Dedifferentiated amniotic fluid mesenchymal stem cell (primary cell): ENCODE measurements around the gene SPOCK2.
A peak's percentile ranks its signal among the peaks of the same experiment; 100 is the strongest.
"Not testable (repeated sequence)": the region's sequence is repeated elsewhere in the genome, so short reads cannot be mapped to it uniquely, and the experiment has no call there.

Experiments used
- DNase-seq: peaks from one replicate; pipeline ENCODE4 v3.0.0-alpha.2; 2016; ENCODE audit errors: extremely low spot score

Gene SPOCK2

DNA sequence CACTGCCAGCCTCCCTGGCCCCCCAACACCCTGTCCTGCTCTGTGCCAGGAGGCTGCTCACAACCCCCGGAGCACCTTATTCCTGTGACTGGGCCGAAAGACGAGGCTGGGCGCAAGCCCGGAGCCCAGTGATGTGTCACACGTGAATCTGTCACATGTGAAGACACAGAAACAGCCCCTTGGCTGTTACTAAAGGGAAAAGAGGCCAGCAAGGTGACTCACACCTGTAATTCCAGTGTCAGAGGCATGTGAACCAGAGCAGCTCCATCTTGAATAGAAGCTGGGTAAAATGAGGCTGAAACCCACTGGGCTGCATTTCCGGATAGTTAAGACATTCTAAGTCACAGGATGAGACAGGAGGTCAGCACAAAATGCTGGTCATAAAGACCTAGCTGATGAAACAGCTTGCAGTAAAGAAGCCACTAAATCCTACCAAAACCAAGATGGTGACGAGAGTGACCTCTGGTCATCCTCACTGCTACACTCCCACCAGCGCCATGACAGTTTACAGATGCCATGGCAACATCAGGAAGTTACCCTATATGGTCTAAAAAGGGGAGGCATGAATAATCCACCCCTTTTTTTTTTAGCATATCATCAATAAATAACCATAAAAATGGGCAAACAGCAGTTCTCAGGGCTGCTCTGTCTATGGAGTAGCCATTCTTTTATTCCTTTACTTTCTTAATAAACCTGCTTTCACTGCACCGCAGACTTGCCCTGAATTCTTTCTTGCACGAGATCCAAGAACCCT lies 55.8 kb downstream of the SPOCK2 start:
- DNase-seq: not testable (repeated sequence)

GRCh38 chr10:72031706-72032105 lies 56.6 kb downstream of the SPOCK2 start:
- no peak for DNase-seq

GRCh38 chr10:72030762-72031543 lies 57.4 kb downstream of the SPOCK2 start:
- no peak for DNase-seq

DNA sequence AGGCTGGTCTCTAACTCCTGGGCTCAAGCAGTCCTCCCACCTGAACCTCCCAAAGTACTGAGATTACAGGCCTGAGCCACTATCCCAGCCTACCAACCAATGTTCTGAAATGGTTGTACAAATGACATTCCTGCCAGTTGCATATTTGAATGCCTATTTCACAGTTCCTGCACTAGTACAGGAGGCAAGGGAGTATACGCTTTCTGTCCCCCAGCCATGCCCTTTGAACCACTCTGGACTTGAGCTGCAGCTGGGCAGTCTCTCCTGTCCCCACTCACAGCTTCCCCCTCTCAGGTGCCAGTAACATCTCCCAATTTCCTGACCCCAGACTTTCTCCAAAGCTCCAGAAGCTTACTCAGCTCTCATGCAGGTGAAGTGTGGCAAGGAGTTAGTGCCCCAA lies 58.9 kb downstream of the SPOCK2 start:
- no peak for DNase-seq

DNA sequence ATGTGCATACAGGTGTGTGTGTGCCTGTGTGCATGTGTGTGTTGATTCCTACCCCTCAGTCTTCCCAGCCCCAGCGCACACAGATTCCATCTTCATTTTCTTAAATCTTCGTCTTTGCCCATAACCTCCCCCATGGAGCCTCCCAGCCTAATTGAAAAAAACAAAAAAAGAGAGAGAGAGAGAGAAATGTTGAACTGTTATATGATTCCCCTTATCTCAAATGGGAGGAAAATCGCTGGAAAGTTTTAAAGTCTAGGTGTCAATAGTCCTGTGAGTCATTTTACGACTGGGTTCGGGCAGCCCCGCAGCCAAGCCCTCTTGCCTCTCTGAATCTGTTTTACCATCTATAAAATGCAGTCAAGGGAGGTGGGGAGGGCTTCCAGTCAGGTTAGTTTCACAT lies 60.9 kb downstream of the SPOCK2 start:
- DNase-seq: no peak

GRCh38 chr10:72026278-72027111 lies 61.9 kb downstream of the SPOCK2 start:
- peak; percentile 22 for DNase-seq

DNA sequence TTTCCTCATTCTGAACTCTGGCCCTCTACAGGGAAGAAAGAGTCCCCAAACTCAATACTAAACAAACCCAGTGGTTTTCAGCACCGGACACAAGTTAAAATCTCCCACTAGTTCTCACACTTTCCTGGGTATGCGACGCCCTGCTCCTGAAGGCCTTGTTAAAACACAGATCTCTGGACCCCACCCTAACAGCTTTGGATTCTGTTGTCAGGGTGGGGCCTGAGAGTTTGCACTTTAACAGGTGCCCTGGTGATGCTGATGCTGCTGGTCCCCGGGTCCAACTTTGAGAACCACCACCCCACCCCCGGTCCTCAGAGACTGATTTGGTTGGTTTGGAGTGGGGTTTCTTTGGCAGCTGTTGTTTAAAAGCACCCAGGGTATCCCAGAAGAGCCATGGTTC lies 62.5 kb downstream of the SPOCK2 start:
- DNase-seq: no peak

- DNase-seq: no peak
Observed at GRCh38 chr10:72025400-72025799, 63.0 kb downstream of the SPOCK2 start.

- no peak for DNase-seq
Observed at GRCh38 chr10:72024596-72024995, 63.8 kb downstream of the SPOCK2 start.

- DNase-seq: no peak
Observed at GRCh38 chr10:72022228-72022627, 66.1 kb downstream of the SPOCK2 start.

DNA sequence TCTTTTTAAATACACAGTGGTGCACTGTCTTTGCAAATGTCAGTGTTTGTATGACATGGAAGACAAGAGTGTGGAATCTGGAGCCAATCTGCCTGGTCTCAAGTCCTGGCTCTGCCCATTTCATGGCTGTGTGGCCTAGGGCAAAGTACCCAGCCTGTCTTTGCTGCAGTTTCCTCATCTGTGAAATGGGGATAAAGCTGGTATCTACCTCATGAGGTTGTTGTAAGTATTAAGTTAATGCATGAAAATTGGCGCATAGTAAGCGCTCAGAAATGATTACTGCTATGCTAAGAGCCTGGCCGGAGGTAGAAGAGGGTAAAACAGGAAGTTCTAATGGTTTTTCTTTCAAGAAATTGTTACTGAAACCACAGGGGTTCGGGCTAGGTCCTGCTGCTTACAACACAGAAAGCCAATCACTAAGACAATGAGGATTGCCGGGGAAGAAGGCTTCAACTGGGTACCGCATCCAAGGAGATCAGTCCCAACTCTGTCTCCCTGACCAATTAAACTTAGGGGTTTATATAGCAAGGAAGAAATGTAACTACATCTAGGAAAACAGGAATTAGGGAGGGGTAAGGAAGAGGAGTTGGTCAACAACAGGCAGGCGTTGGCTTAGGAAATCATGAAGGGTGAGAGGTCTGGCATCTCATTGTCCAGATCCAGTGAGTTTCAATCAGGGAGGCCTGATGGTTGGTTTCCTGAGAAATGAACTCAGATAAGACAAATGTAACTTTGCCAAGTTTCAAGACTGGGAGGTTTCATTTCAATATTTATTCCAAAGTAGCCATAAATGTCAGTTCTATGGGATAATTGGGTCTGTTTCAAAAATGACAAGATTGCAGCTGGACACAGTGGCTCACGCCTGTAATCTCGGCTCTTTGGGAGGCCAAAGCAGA lies 67.2 kb downstream of the SPOCK2 start:
- no peak for DNase-seq

- no peak for DNase-seq
Observed at GRCh38 chr10:72019085-72019876, 69.1 kb downstream of the SPOCK2 start.

DNA sequence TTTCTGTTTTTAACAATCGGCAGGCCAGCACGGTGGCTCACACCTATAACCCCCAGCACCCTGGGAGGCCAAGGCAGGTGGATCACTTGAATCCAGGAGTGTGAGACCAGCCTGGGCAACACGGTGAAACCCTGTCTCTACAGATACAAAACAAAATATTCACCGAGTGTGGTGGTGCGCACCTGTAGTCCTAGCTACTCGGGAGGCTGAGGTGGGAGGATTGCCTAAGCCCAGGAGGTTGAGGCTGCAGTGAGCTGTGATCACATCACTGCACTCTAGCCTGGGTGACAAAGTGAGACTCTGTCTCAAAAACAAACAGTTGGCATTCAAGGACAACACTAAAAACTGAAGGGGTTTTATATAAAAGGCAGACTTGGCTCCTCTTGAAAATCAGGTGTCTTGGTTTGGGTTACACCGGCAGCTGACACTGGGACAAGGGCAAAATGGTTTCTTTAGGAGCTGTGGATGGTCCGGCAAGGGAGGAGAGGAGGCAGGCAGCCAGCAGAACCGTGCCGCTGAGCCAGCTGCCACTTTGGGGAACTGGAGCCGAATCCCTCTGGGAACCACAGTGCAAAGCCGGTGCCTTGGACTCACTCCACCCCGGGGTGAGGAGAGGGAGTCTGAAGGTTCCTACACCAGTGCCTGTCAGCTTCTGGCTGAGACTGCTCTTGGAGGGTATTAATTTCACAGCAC lies 71.6 kb downstream of the SPOCK2 start:
- no peak for DNase-seq

- no peak for DNase-seq
Observed at GRCh38 chr10:72015841-72016240, 72.5 kb downstream of the SPOCK2 start.

DNA sequence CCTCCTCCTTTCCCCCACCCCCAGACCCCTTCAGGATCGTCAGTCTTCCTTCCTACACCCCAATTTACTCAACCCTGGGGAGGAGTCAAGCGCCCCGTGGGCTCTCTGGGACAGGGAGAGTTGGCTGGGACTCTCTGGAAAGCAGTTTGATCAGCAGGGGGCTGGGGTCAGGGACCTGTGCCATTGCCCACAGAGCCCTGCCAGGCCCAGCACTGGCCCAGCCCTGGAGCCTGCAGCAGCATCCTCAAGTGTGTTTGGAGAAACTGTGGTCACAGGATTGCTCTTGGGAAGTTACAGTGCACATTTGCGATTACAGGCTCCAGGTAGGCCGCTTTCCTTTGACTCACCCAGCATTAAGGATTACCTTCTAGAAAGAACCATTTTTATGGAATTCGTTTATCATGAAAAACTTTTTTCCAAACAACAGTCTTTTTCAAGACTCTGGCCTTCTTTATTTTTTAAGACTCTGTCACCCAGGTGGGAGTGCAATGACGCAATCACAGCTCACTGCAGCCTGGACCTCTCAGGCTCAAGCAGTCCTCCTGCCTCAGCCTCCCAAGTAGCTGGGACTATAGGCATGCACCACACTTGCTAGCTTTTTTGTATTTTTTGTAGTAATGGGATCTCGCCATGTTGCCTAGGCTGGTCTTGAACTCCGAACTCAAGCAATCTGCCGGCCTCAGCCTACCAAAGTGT lies 73.4 kb downstream of the SPOCK2 start:
- no peak for DNase-seq

GRCh38 chr10:72014197-72014596 lies 74.2 kb downstream of the SPOCK2 start:
- no peak for DNase-seq

- DNase-seq: no peak
Observed at GRCh38 chr10:72013202-72013945, 75.0 kb downstream of the SPOCK2 start.

DNA sequence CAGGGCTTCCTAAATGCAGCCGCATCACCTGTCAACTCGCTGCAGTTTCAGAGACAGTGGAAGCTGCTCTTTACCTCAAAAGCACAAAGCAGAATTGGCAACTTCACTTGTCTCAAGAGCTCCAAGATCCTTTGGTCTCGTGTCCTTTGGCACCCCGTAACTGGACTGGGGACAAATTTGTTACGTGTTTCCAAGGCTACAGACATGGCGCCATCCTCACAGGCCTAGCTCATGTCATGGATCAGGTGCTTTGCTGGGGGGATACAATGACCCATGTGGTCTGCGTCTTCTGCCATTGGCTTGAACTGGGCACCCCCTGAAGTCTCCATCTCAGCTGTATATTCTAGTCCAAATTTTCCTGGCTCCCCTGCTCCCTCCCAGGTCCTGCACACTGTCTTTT lies 75.6 kb downstream of the SPOCK2 start:
- no peak for DNase-seq
